GM12892 (cell line): ENCODE measurements around the gene RAB35. TPM values are rescaled to one million over a fixed set of nuclear protein-coding genes. Genes with fewer than 3 reads are reported as not detected.

Source experiments
- DNase-seq: peaks from one replicate; pipeline ENCODE4 v3.0.0; 2011; ENCODE audit not compliant: insufficient read length
- FAIRE-seq: peaks from 2 replicates; lab custom pipeline; 2011; peaks lifted over from hg19 to GRCh38; lab: Jason Lieb, UNC
- POLR2A ChIP-seq: IDR thresholded peaks from 2 replicates; pipeline ENCODE4 v1.6.1; 2011; ENCODE audit warnings: low read depth, low read length, control low read depth
- POLR2AphosphoS5 ChIP-seq: IDR thresholded peaks from 2 replicates; pipeline ENCODE4 v1.6.1; 2011; ENCODE audit warnings: low read depth, low read length, control low read depth
- TAF1 ChIP-seq: IDR thresholded peaks from 2 replicates; pipeline ENCODE4 v1.6.1; 2011; ENCODE audit warnings: low read depth, mild to moderate bottlenecking, control low read depth, low read length, borderline replicate concordance
- polyA plus RNA-seq: library from polyadenylated mRNA; unstranded; fragments of >200 nt; gene quantifications from one replicate; pipeline ENCODE4 v1.2.1, GENCODE V29; 2012; ENCODE audit warnings: missing spikeins, inconsistent platforms; ENCODE audit not compliant: missing spikeins

RAB35 gene
- 25.5 TPM for polyA plus RNA-seq

- TF ChIP-seq POLR2AphosphoS5: no peak
- no peak for TF ChIP-seq POLR2A
- no peak for TF ChIP-seq TAF1
- DNase-seq: no peak
- FAIRE-seq: no peak
Observed at GRCh38 chr12:120116441-120116791, at the start of gene RAB35. Gene RAB35, minus strand, starts transcription at chr12:120116753. Its CDS starts 103 bp downstream, at chr12:120116650.

GRCh38 chr12:120164293-120164692, 47.7 kb upstream of the RAB35 start:
- TF ChIP-seq TAF1: no peak
- TF ChIP-seq POLR2AphosphoS5: peak; percentile 46; the same call in 1 of the 2 replicates
- DNase-seq (no peak), FAIRE-seq (no peak)

GRCh38 chr12:120162763-120163162, 46.2 kb upstream of the RAB35 start:
- TF ChIP-seq TAF1 (no peak), POLR2A (no peak), POLR2AphosphoS5 (no peak; the same call in 1 of the 2 replicates)
- DNase-seq (no peak), FAIRE-seq (no peak)

- DNase-seq (no peak), FAIRE-seq (no peak)
- TF ChIP-seq POLR2AphosphoS5 (no peak), POLR2A (no peak), TAF1 (no peak)
Observed at GRCh38 chr12:120161852-120162251, 45.3 kb upstream of the RAB35 start.

GRCh38 chr12:120159509-120160237, 43.1 kb upstream of the RAB35 start:
- FAIRE-seq (no peak), DNase-seq (no peak)
- TF ChIP-seq POLR2AphosphoS5: no peak

GRCh38 chr12:120158351-120158750, 41.8 kb upstream of the RAB35 start:
- DNase-seq: no peak
- FAIRE-seq: no peak
- no peak for TF ChIP-seq TAF1
- no peak for TF ChIP-seq POLR2AphosphoS5
- TF ChIP-seq POLR2A: no peak

- no peak for TF ChIP-seq TAF1
- no peak for TF ChIP-seq POLR2A
- TF ChIP-seq POLR2AphosphoS5: no peak
- FAIRE-seq: no peak
- no peak for DNase-seq
Observed at GRCh38 chr12:120157678-120158077, 41.1 kb upstream of the RAB35 start.

- TF ChIP-seq POLR2AphosphoS5: 0 out of 2 replicates have a peak, but pooled peaks have one; percentile 32
- no peak for TF ChIP-seq POLR2A
- TF ChIP-seq TAF1: no peak
- DNase-seq (no peak), FAIRE-seq (no peak)
Observed at GRCh38 chr12:120156315-120157259, 40.0 kb upstream of the RAB35 start.

- DNase-seq (no peak), FAIRE-seq (no peak)
- TF ChIP-seq POLR2A (no peak), TAF1 (no peak), POLR2AphosphoS5 (0 out of 2 replicates have a peak, but pooled peaks have one; percentile 12)
Observed at GRCh38 chr12:120155072-120155471, 38.5 kb upstream of the RAB35 start.

- DNase-seq (no peak), FAIRE-seq (no peak)
- TF ChIP-seq TAF1 (no peak), POLR2AphosphoS5 (no peak), POLR2A (no peak)
Observed at GRCh38 chr12:120150919-120151525, 34.5 kb upstream of the RAB35 start.

- DNase-seq (no peak), FAIRE-seq (no peak)
- TF ChIP-seq TAF1 (no peak), POLR2A (no peak), POLR2AphosphoS5 (no peak)
Observed at GRCh38 chr12:120148011-120148410, 31.5 kb upstream of the RAB35 start.
